GM21367 (cell line): Measurements from ENCODE around the gene EXT2.

ENCODE experiments used
- ATAC-seq: cut with Tn5 transposase; IDR thresholded peaks from one replicate; pipeline ENCODE4 v1.9.1; 2021; ENCODE audit not compliant: unreplicated experiment

EXT2 gene

DNA sequence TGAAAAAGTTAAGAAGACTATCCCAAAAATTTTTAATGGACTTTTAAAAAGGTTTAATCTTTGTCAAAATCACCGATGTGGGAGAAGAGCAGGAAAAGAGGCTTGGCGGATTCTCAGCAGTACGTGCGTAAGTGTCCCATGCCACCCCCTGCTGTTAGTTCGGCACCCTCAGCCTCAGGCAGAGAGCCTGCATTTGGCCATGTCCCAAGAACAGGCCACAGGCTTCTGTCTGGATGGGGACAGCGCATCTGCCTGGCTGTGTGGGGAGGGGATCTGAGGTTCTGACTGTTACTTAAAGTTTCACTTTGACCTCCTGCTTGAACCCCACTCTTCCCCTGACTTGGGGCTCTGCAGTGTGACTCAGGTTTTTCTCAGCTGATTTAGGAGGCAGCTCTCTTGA lies 35.3 kb downstream of the EXT2 start:
- no peak for ATAC-seq

DNA sequence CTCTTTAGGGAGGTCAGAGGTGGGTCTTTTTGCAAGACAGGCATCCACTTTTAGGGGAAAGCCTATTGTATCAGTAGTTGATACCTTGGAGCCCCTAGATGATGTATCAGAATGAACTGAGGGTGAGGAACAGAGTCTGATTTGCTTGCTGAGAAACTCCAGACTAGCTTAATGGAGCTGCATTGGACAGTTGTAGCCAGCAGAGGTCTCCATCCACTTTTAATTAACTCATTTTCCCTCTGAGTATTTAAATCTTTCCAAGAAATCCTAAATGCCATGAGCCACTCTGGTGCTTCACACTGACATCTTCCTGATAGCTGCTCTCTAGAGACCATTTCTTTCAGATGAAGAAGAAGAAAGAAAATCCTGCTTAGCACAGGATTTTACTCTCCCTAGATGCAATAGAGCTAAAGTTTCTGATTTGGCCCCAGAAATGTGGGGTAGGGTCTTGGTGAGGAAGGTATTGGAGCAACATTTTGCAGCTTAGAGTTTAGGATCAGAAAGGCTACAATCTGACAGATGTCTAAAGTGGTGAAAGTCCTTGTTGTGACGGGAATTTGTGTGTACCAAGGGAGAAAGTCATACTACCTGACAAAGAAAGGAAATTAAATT lies 38.0 kb downstream of the EXT2 start:
- no peak for ATAC-seq

DNA sequence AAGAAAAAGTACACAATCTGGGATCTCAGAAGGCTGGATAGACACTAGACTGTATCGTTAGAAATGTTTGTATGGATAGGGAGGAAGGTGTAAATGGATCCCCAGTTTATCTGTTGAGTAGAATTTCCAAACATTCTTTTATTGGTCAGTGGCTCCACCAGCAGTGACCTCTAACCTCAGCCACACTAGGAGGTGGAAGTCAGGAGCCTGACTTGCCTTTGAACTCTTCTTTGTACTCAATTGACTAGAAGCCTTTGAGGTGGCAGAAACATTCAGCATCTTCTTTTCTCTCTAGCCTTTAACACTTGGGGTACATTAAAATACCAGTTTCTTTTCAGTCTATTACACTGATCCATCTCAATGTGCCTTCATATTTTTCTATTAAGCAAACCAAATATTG lies 39.1 kb downstream of the EXT2 start:
- no peak for ATAC-seq

GRCh38 chr11:44136176-44136945 lies 40.9 kb downstream of the EXT2 start:
- ATAC-seq = no peak

DNA sequence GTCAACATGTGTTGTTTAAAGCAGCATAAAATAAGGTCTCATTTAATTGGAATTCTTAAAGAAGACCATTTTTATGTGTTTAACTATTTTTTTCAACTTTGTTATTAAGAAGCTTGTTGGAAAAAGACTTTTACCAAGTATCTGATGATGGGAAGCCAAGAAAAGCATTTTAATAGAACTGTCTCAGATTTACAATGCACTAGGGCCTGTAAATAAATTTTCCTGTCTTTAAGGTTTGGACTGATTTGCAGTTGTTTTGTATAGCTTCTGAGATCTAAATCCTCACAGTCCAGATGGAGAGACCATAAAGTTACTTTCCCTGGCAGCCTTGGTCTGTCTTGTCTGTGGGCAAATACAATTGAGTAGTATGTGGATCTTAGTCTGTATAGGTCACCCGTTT lies 41.6 kb downstream of the EXT2 start:
- no peak for ATAC-seq

DNA sequence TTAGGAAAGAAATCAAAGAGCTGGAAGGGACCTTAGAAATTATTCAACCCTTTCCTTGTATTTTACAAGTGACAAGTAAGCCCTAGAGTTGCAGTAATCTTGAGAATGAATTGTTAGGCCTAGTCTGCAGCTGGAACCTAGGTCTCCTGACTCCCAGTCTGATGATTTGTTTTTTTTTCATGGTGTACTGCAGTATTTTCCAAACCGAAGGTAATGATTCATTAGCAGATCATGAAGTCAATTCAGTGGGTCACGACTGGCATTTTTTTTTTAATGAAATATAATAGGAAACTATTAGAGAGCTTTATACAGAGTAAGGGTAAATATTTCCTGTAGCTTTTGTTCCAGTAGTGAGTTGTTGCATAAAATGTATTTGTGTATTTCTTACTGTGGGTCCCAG lies 42.8 kb downstream of the EXT2 start:
- no peak for ATAC-seq

DNA sequence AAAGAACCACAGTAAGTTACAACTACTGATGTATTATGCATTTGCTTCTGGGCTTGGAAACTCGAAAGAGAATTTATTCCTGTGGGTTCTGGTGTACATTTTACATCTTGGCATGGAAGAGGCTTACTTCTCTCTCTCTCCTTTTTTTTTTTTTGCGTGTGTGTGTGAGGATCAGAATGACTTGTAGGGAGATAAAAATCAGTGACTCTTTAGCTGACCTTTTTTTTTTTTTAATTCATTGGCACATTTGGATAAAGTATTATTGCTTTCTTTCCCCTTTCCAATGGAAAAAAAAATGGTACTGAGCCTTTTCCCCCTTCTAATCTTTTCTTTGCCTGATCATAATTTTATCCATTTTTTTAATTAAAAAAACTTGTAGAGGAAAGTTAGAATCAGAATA lies 43.5 kb downstream of the EXT2 start:
- ATAC-seq = no peak

DNA sequence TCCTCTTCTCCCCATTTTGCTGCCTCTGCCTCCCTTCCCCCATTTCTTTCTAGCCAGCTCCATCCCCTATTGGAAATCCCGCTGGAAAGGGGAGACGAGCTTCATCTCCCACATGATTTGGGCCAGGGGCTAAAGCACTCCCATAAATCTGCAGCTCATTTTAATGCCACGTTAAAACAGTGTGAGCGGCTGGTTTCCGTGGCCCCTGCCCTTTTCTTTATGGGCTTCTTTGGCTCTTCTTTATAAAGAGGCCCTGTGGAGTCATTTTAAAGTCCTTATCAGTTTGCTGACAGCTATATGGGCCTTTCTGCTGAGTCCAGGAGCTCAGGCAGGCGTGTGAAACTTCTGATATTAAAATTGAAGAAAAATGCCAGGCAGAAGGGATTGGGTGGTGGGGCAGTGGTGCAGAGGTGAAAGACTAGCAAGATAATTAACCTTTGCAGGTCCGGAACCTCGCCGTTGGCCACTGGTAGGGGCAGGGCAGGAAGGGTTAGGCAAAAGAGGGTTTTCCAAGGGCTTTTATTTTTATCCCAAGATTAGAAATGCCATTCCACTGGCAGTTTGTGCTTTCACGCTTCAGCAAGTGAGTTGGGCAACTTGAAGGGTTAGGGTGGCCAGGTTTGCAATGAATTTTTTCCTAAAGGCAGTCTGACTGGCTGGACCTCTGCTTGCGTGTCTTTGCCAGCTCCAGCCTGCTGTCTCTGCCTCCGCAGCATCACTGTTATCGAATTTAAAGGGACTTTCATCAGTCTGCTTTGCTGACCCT lies 44.3 kb downstream of the EXT2 start:
- ATAC-seq = no peak

GRCh38 chr11:44140372-44140771 lies 44.9 kb downstream of the EXT2 start:
- ATAC-seq = no peak

DNA sequence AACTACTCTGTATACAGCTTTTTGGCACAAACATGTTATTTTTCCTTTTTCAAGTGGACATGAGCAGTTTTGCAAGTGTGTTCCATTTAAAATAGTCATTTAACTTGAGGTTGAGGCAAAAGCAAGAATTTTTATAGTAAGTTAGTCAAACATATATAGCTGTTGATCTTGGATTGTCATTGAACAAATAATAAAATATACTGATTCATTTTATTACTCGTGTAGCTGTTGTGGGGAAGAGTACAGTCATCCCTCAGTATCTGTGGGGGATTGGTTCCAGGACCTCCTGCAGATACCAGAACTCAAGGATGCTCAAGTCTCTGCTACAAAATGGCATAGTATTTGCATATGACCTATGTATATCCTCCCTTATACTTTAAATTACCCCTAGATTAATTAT lies 45.3 kb downstream of the EXT2 start:
- ATAC-seq = no peak

DNA sequence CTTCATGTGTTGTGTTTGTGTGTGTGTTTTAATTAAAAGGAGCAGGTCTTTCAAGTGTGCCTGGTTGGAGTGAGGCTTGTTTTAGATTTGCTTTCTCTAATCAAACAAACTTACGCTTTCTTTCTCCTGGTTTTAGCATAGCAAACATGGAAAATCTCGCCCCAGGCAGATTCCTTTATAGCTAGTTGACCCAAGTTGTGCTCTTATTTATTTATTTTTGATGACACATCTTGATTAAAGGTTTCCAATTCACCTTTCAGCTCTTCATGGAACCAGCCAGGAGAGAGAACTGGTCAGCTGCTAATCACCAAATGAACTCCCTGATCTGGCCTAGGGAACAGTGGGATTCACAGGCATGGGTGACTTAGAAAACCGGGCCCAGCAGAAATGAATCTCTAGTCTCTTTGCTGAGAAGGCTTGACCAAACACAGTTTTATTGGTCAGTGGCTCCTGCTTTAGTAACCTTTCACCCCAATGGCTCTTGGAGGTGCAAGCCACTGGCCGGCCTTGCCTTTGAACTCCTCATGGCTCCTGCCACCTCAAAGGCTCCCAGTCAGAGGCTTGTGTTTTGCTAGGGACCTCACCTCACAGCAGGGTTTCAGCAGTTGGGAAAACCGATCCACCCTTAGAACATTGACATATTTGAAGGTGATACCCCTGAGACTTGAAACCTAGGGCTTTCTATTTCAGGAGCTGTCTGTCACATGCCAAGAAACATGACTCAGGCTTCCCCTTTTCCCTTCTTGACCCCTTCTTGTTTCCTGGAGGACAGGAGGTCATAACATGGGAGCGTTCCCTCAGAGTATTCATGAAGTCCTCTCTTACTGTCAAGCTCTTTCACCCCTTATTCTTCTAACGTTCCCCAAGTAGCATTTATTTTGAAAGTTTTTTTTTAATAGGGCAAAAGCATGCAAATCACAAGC lies 48.8 kb downstream of the EXT2 start:
- no peak for ATAC-seq

GRCh38 chr11:44145011-44145775 lies 49.7 kb downstream of the EXT2 start:
- ATAC-seq = no peak

DNA sequence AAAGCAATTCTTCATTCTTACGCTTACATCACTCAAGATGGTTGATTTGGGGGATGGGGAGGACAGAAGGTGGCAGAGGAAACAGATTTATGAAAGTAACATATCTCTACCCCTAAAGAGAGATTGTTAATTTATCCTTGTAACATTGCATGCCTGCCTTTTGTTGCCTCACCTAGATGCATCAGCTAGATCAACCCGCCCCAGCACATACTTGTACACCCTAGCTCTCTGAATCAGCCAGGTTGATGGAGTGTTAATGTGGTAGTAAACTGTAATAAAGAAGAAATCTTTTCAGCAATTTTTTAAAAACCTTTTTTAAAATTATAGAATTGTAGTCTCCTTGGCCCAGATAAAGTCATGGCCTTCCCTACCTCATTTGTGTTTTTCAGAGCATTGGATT lies 51.5 kb downstream of the EXT2 start:
- no peak for ATAC-seq

DNA sequence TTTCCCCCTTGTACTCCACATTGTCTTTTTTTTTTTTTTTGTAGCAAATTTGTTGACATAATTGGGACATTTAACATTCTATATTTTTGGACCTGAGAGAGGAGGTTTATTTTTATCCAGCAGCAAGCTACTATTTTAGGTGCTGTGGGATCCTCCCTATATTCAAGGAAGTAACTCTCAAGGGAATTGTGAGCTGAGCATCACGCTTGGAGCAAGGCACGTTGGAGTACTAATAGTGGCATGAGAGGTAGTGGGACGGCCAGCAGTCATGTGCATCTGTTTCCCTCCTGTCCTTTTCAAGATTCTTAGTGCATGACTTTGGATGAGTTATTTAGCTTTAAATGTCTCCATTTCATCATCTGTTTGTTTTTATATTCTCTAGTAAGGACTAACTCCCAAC lies 52.3 kb downstream of the EXT2 start:
- ATAC-seq = no peak

- ATAC-seq = no peak
Measured at GRCh38 chr11:44149651-44150050, 54.2 kb downstream of the EXT2 start.

DNA sequence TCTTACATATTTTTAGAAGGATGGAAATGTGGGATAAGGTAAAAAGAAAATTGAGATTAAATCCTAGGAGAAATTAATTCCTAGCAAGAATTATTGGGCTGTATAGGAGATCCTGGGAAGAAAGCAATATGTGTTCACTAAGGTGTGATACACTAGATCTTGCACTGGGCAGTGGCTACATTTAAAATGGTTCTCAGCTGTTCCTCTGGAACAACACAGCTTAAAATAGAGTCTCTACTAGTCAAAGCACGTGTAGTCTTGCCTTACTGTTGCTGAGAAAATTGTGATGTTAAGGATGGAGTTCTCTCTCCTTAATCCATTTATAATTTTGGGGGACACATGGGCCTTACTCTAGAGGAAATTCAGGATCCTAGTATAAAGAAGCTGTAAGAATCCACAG lies 54.9 kb downstream of the EXT2 start:
- no peak for ATAC-seq

DNA sequence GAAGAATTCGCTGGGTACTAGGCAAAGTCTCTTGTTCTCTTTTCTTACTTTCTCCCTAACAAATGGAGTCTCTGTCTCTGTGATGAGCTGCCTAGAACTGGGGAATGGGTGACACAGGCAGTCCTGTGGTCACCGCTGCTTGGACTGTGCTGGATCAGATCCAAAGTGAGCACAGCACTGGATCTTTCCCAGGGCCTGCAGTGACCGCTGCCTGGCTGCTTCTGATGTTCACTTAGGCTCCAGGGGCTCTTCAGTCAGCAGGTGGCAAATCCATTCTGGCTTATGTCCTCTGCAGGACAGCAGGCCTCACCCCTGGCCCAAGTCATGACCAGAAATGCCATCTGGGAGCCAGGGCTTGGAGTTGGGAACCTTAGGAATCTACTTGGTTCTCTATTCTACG lies 61.5 kb downstream of the EXT2 start:
- ATAC-seq = no peak

- ATAC-seq = no peak
Measured at GRCh38 chr11:44158384-44158783, 62.9 kb downstream of the EXT2 start.

DNA sequence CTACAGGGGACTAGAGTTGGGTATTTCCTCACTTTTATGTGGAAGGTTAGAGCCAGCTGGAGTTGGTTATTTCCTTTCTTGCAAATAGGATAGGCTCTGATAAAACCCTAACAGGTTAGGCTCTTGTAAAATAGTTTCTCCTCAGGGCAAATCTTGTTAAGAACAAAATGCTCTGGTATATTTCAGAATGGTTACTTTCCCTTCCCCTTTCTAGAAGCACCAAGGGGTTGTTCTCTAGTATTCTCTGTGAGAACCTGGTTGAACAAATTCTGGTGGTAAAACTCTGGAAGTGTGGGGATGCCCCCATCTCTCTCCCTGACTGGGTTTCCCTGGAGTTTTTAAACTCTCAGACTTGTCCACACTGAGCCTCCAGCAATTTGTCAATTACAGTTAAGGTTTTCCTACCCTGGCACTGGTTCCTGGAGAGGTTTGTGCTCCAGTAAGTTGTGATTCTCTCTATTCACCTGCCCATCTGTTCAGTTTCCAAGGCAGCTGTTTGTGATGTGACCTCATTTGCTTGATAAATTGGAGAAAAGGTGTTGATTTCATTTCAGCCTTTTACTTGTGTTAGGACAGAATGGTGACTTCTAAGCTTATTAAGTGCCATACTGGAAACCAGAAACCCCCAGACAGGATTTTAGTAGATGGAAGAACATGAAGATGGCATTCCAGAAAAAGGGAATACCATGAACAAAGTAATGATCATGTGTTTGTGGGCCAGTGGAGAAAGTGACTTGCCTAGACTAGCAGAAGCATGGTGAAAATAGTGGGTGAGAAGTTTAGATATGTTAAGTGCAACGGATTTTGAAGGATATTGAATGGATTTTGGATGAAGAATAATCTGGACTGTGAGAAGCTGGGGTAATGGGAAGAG lies 64.6 kb downstream of the EXT2 start:
- ATAC-seq = peak; percentile 81
